Activated CD8-positive, alpha-beta T cell treated with anti-CD3 and anti-CD28 coated beads, Interleukin-2, amount 10 ng/mL, durations not matched to agents 7 days and 5 days (primary cell): ENCODE results near the gene TACC2. TPM values are rescaled to one million over a fixed set of nuclear protein-coding genes. Genes with fewer than 3 reads are reported as not detected.

Source experiments
- ATAC-seq: fragments of 150-1000 bp; cut with Tn5 transposase; one replicate; pipeline ENCODE4 v1.10.0; 2021; ENCODE audit warnings: moderate library complexity
- CTCF ChIA-PET: fragments of 350-600 bp; sonication (Branson Sonifier 250); formaldehyde crosslinking; loops from one replicate; lab custom pipeline; 2021; ENCODE audit warnings: antibody characterized with exemption; lab: Charles Lee
- POLR2A ChIA-PET: fragments of 350-600 bp; sonication (Branson Sonifier 250); formaldehyde crosslinking; loops from one replicate; lab custom pipeline; 2021; ENCODE audit warnings: antibody characterized with exemption; lab: Charles Lee
- DNase-seq: peaks from one replicate; pipeline ENCODE4 v3.0.0-alpha.2; 2020
- H3K27ac Mint-ChIP-seq: one replicate; pipeline ENCODE4 v1.8.0; 2021; ENCODE audit warnings: mild to moderate bottlenecking, mixed read lengths
- H3K27me3 Mint-ChIP-seq: one replicate; pipeline ENCODE4 v1.8.0; 2021; ENCODE audit warnings: low read depth, mixed read lengths
- H3K36me3 Mint-ChIP-seq: one replicate; pipeline ENCODE4 v1.8.0; 2021; ENCODE audit warnings: low read depth, mixed read lengths
- H3K4me1 Mint-ChIP-seq: one replicate; pipeline ENCODE4 v1.8.0; 2021; ENCODE audit warnings: low read depth, mixed read lengths
- H3K4me3 Mint-ChIP-seq: one replicate; pipeline ENCODE4 v1.8.0; 2021; ENCODE audit warnings: mild to moderate bottlenecking, mixed read lengths
- H3K9me3 Mint-ChIP-seq: one replicate; pipeline ENCODE4 v1.8.0; 2022; ENCODE audit warnings: mixed read lengths; ENCODE audit not compliant: insufficient read depth
- total RNA-seq, 2 experiments: library from RNA; stranded (reverse); gene quantifications; one replicate each; pipeline ENCODE4 v1.2.3, GENCODE V29; 2021

TACC2 gene
- total RNA-seq, 2 experiments from 2014 or later: not detected

- no peak for DNase-seq
- ChIA-PET POLR2A (no interaction called here), CTCF (interaction anchor here (1.0 kb wide), 1 partner anchor 148 kb away, joined by 3 read pairs; no protein-coding TSS in a partner anchor)
- H3K4me3 Mint-ChIP-seq: no peak overlapping the region
- ATAC-seq: no peak
- no peaks in the 10 kb centered on the region for H3K36me3 Mint-ChIP-seq
- H3K9me3 Mint-ChIP-seq: no peaks in the 10 kb centered on the region
- peaks cover 16% of the 10 kb centered on the region for H3K27me3 Mint-ChIP-seq
- H3K4me1 Mint-ChIP-seq: peaks cover 32% of the 10 kb centered on the region
- no peak overlapping the region for H3K27ac Mint-ChIP-seq
Observed at GRCh38 chr10:122294511-122295450, 305.8 kb downstream of the TACC2 start.

DNA sequence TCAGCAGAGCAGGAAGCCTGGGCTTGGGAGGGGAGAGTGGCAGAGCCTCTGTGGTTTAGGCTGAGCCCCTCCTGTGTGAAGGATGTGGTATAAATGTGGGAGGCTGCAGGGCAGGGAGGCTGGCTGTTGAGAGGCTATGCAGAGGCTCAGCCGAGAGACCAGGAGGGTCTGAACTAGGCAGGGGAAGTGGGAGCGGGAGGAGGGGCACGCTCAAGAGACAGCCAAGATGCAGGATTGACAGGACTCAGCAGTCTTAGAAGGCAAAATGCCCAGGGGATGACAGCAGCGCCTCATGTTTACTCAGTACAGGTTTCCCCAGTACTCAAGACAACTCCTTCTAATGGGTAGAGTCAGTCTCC is 306.5 kb downstream of the TACC2 start:
- peaks cover 30% of the 10 kb centered on the region for H3K4me1 Mint-ChIP-seq

DNA sequence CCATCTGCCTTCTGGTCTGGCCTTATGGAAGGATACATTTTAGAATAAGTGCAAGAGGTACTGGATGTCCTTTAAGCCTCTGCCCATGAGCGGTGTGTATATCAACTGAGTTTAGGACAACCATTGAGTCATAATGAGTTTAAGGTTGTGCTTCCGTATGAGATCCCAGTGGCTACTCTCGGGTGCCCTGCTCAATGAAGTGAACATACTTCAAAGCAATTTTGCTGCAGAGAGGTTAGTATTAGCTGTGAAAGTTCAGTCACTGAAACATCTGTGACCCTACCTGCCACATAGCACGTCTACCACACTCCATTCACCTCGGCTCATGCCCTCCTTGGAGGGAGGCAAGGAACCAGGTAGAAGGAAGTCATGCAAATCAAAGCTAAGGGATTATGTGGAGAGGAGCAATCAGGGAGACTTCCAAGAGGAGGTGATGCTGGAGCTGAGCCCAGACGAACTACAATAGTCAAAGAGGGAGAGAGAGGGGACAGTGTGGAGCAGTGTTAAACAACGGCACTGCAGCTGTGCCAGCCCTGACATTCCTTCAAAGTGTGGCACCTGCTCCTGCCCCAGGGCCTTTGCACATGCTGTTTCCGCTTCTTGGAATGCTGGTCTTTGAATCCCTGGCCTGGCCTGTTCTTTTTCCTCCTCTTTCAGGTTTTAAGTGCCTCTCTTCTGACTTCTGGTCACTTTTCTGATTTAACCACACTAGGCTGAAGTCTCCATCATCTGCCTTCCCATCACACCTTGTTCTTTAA is 307.6 kb downstream of the TACC2 start:
- POLR2A ChIA-PET: no interaction called here
- Mint-ChIP-seq H3K27me3 (peaks cover 19% of the 10 kb centered on the region), H3K27ac (no peak overlapping the region), H3K36me3 (no peaks in the 10 kb centered on the region), H3K9me3 (no peaks in the 10 kb centered on the region), H3K4me3 (no peak overlapping the region), H3K4me1 (peaks cover 30% of the 10 kb centered on the region)
- DNase-seq (peak; percentile 15), ATAC-seq (no peak)
- CTCF ChIA-PET: interaction anchor here (1.2 to 4.7 kb wide), 3 partner anchors 47 to 138 kb away, joined by 3 to 77 read pairs (median 4); no protein-coding TSS in a partner anchor

More for the DNA sequence above, 306.5 kb downstream of the TACC2 start:
- Mint-ChIP-seq H3K4me3 (no peak overlapping the region), H3K36me3 (no peaks in the 10 kb centered on the region), H3K27me3 (peaks cover 16% of the 10 kb centered on the region), H3K27ac (no peak overlapping the region), H3K9me3 (no peaks in the 10 kb centered on the region)
- POLR2A ChIA-PET: no interaction called here
- DNase-seq: peak; percentile 47
- ATAC-seq: peak; percentile 24
- CTCF ChIA-PET: interaction anchor here (1.0 to 4.7 kb wide), 3 partner anchors 48 to 147 kb away, joined by 3 to 77 read pairs (median 4); no protein-coding TSS in a partner anchor

DNA sequence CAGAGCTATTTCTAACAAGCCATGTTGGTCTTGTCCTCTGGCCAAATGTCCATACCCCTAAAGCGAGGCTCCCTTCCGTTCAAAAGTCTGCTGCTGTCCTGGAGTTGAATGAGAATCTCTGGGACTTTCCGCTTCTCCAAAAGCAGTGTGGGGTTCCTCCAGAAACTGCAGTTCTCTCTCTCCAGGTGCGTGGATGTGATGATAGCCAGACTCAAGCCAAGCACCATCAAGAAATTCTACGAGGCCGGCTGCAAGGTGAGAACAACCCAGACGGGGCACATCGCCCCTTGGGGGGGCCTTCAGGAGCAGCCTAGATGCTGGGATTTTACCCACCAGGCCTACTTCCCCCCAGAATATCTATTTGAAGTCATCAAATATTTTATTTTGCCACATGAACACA is 308.6 kb downstream of the TACC2 start:
- CTCF ChIA-PET: interaction anchor here (0.5 to 4.7 kb wide), 5 partner anchors 106 to 267 kb away, joined by 3 to 77 read pairs (median 16); no protein-coding TSS in a partner anchor
- DNase-seq (peak; percentile 15), ATAC-seq (no peak)
- peaks cover 30% of the 10 kb centered on the region for H3K4me1 Mint-ChIP-seq
- peaks cover 21% of the 10 kb centered on the region for H3K27me3 Mint-ChIP-seq
- H3K9me3 Mint-ChIP-seq: no peaks in the 10 kb centered on the region
- no peaks in the 10 kb centered on the region for H3K36me3 Mint-ChIP-seq
- no peak overlapping the region for H3K4me3 Mint-ChIP-seq
- POLR2A ChIA-PET: no interaction called here
- H3K27ac Mint-ChIP-seq: no peak overlapping the region

- H3K4me3 Mint-ChIP-seq: no peak overlapping the region
- ATAC-seq: no peak
- H3K9me3 Mint-ChIP-seq: no peaks in the 10 kb centered on the region
- DNase-seq: peak; percentile 7
- H3K27ac Mint-ChIP-seq: no peak overlapping the region
- ChIA-PET POLR2A (no interaction called here), CTCF (interaction anchor here (0.5 to 4.7 kb wide), 18 partner anchors 9 to 267 kb away, joined by 3 to 77 read pairs (median 3); no protein-coding TSS in a partner anchor)
- no peaks in the 10 kb centered on the region for H3K36me3 Mint-ChIP-seq
- H3K27me3 Mint-ChIP-seq: peaks cover 21% of the 10 kb centered on the region
- H3K4me1 Mint-ChIP-seq: peaks cover 30% of the 10 kb centered on the region
Observed at GRCh38 chr10:122298206-122298597, 309.2 kb downstream of the TACC2 start.

GRCh38 chr10:122298598-122299301 is 309.8 kb downstream of the TACC2 start:
- no peaks in the 10 kb centered on the region for H3K36me3 Mint-ChIP-seq
- ChIA-PET CTCF (interaction anchor here (0.6 to 4.7 kb wide), 30 partner anchors 9 to 266 kb away, joined by 3 to 77 read pairs (median 3); partner anchors contain the start of gene PLEKHA1), POLR2A (no interaction called here)
- no peaks in the 10 kb centered on the region for H3K9me3 Mint-ChIP-seq
- H3K27me3 Mint-ChIP-seq: peaks cover 22% of the 10 kb centered on the region
- DNase-seq: peak; percentile 74
- H3K4me1 Mint-ChIP-seq: peaks cover 24% of the 10 kb centered on the region
- H3K27ac Mint-ChIP-seq: no peak overlapping the region
- peak overlapping the region; percentile 15 for H3K4me3 Mint-ChIP-seq
- peak; percentile 84 for ATAC-seq

DNA sequence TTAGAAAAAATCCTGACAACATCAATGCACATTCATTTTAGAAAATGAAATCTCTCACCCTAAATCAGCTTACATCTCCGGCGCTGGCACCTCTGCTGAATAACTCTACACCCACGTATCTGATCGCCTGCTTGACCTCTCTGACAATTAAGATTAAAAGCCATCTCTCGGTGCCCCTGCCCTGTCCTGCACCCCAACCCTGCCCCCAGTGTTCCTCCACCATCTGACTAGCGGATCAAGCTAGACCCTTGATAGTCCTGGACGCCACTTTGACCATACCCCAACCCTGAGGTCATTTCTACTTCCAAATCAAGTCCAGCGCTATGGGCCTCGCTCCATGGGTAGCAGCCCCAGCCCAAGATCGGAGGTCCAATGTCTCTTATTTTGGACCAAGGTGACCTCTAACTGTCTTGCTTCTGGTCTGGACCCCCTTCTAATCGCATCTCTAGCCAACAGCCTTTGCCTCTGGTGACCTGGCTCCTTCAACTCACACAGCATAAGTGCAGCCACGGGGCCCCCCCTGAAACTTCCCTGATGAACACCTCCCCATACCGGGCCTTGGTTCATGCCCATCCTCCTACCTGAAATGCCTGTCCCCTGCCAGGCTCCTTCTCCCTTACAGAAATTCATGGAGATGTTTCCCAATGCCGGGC is 310.6 kb downstream of the TACC2 start:
- ChIA-PET POLR2A (no interaction called here), CTCF (interaction anchor here (0.6 to 4.7 kb wide), 30 partner anchors 8 to 265 kb away, joined by 3 to 77 read pairs (median 3); partner anchors contain the start of gene PLEKHA1)
- DNase-seq (peak; percentile 17), ATAC-seq (no peak)
- H3K4me1 Mint-ChIP-seq: peaks cover 18% of the 10 kb centered on the region
- no peak overlapping the region for H3K4me3 Mint-ChIP-seq
- H3K27me3 Mint-ChIP-seq: peaks cover 22% of the 10 kb centered on the region
- H3K9me3 Mint-ChIP-seq: no peaks in the 10 kb centered on the region
- H3K36me3 Mint-ChIP-seq: no peaks in the 10 kb centered on the region
- no peak overlapping the region for H3K27ac Mint-ChIP-seq

GRCh38 chr10:122301055-122301810 is 312.3 kb downstream of the TACC2 start:
- Mint-ChIP-seq H3K4me1 (peaks cover 4% of the 10 kb centered on the region), H3K9me3 (no peaks in the 10 kb centered on the region), H3K36me3 (no peaks in the 10 kb centered on the region), H3K27me3 (peaks cover 21% of the 10 kb centered on the region), H3K27ac (no peak overlapping the region), H3K4me3 (no peak overlapping the region)
- CTCF ChIA-PET: interaction anchor here (0.8 to 1.5 kb wide), 4 partner anchors 22 to 264 kb away, joined by 3 to 9 read pairs (median 4); no protein-coding TSS in a partner anchor
- POLR2A ChIA-PET: no interaction called here
- ATAC-seq (no peak), DNase-seq (no peak)

- CTCF ChIA-PET: interaction anchor here (0.8 to 1.5 kb wide), 5 partner anchors 22 to 264 kb away, joined by 3 to 9 read pairs (median 5); no protein-coding TSS in a partner anchor
- DNase-seq (no peak), ATAC-seq (no peak)
- POLR2A ChIA-PET: no interaction called here
- Mint-ChIP-seq H3K9me3 (no peaks in the 10 kb centered on the region), H3K27ac (no peak overlapping the region), H3K36me3 (no peaks in the 10 kb centered on the region), H3K27me3 (peaks cover 17% of the 10 kb centered on the region), H3K4me3 (no peak overlapping the region), H3K4me1 (peaks cover 4% of the 10 kb centered on the region)
Observed at GRCh38 chr10:122301811-122302115, 312.8 kb downstream of the TACC2 start.

DNA sequence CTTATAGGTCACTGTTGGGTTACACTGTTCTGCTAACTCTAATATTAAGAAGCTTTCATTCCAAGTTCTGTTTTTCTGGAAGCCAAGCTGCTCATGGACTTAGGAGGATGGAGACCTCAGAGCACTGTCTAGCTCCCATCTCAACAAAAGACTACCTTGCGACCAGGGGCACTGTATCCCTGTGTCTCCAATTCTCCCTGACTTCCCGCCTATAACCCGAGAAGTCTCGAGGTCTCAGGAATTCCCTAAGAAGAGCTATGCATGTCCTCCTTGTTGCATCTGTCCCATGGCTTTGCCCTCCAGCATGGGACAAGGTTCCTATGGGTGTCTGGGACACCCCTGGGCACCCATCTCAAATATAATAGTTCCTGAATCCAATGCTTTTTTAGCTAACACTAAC is 313.4 kb downstream of the TACC2 start:
- ATAC-seq (no peak), DNase-seq (no peak)
- H3K36me3 Mint-ChIP-seq: no peaks in the 10 kb centered on the region
- H3K27me3 Mint-ChIP-seq: peaks cover 14% of the 10 kb centered on the region
- no peak overlapping the region for H3K4me3 Mint-ChIP-seq
- CTCF ChIA-PET: interaction anchor here (0.8 to 1.5 kb wide), 5 partner anchors 22 to 263 kb away, joined by 3 to 9 read pairs (median 5); no protein-coding TSS in a partner anchor
- H3K4me1 Mint-ChIP-seq: peaks cover 4% of the 10 kb centered on the region
- no peak overlapping the region for H3K27ac Mint-ChIP-seq
- H3K9me3 Mint-ChIP-seq: no peaks in the 10 kb centered on the region
- POLR2A ChIA-PET: no interaction called here
